ENCODE measurements around the gene ANXA6. TPM values are rescaled to one million over a fixed set of nuclear protein-coding genes. Genes with fewer than 3 reads are reported as not detected.

The ANXA6 gene
- polyA plus RNA-seq, 1 donor (not counting 4 experiments of a cell fraction or from before 2014, with no cell fraction given): 37.0 TPM

GRCh38 chr5:151195622-151196021, 38.0 kb upstream of the ANXA6 start:
- Histone ChIP-seq H3K36me3 (ENCODE audit: control insufficient read depth in 2 of 2, extremely low read depth in 1 of 2, insufficient read depth in 2 of 2, low read length in 2 of 2) (no peaks in the 10 kb centered on the region), H3K27me3 (ENCODE audit: control insufficient read depth, extremely low read depth, insufficient read depth, low read length) (no peaks in the 10 kb centered on the region), H3K9me1 (ENCODE audit: control insufficient read depth, extremely low read depth, insufficient read depth, low read length) (no peaks in the 10 kb centered on the region), H3K9me3 (ENCODE audit: control insufficient read depth, low read depth, low read length) (no peaks in the 10 kb centered on the region), H4K20me1 (ENCODE audit: control insufficient read depth, extremely low read depth, insufficient read depth, low read length) (no peaks in the 10 kb centered on the region), H3K79me2 (ENCODE audit: control insufficient read depth, insufficient read depth, low read length) (no peaks in the 10 kb centered on the region), H3K4me1 (ENCODE audit: control insufficient read depth, extremely low read depth, insufficient read depth, low read length) (no peaks in the 10 kb centered on the region), H3K27ac (ENCODE audit: control insufficient read depth, insufficient read depth, low read length) (no peak overlapping the region), H2AFZ (ENCODE audit: control insufficient read depth, low read length) (no peak overlapping the region), H3K4me3 (ENCODE audit: control insufficient read depth in 2 of 3, extremely low read depth in 1 of 3, insufficient read depth in 2 of 3, low read depth in 1 of 3, low read length in 3 of 3) (no peak overlapping the region), H3K9ac (ENCODE audit: control insufficient read depth, extremely low read depth, insufficient read depth, low read length) (no peak overlapping the region), H3K4me2 (ENCODE audit: control insufficient read depth, extremely low read depth, insufficient read depth, low read depth, low read length) (no peak overlapping the region)
- dilution Hi-C loops (cut with MboI; ENCODE audit: extremely low pct_ligation_motif_present, low sequenced_read_pairs): no loop called here
- DNase-seq (ENCODE audit: low read depth, low spot score): no peak
- FAIRE-seq: no peak
- TF ChIP-seq CTCF (optimal IDR thresholded peaks at IDR 0.05 in 1 of 3, IDR thresholded peaks at IDR 0.05 in 1 of 3, conservative IDR thresholded peaks at IDR 0.05 in 1 of 3; ENCODE audit: extremely low read depth in 1 of 3, insufficient read depth in 2 of 3, low read length in 3 of 3) (no peak), EZH2 (IDR thresholded peaks at IDR 0.05; ENCODE audit: low read length) (no peak)

- no peaks in the 10 kb centered on the region for H3K9me3 ChIP-seq (ENCODE audit: control insufficient read depth, low read depth, low read length)
- no peaks in the 10 kb centered on the region for H3K9me1 ChIP-seq (ENCODE audit: control insufficient read depth, extremely low read depth, insufficient read depth, low read length)
- H3K36me3 ChIP-seq (ENCODE audit: control insufficient read depth in 2 of 2, extremely low read depth in 1 of 2, insufficient read depth in 2 of 2, low read length in 2 of 2): no peaks in the 10 kb centered on the region
- H3K27ac ChIP-seq (ENCODE audit: control insufficient read depth, insufficient read depth, low read length): no peak overlapping the region
- no peak for TF ChIP-seq EZH2 (IDR thresholded peaks at IDR 0.05; ENCODE audit: low read length)
- no peak for TF ChIP-seq CTCF (optimal IDR thresholded peaks at IDR 0.05 in 1 of 3, IDR thresholded peaks at IDR 0.05 in 1 of 3, conservative IDR thresholded peaks at IDR 0.05 in 1 of 3; ENCODE audit: extremely low read depth in 1 of 3, insufficient read depth in 2 of 3, low read length in 3 of 3)
- no peak overlapping the region for H3K4me2 ChIP-seq (ENCODE audit: control insufficient read depth, extremely low read depth, insufficient read depth, low read depth, low read length)
- H3K79me2 ChIP-seq (ENCODE audit: control insufficient read depth, insufficient read depth, low read length): no peaks in the 10 kb centered on the region
- H3K4me3 ChIP-seq (ENCODE audit: control insufficient read depth in 2 of 3, extremely low read depth in 1 of 3, insufficient read depth in 2 of 3, low read depth in 1 of 3, low read length in 3 of 3): no peak overlapping the region
- H3K9ac ChIP-seq (ENCODE audit: control insufficient read depth, extremely low read depth, insufficient read depth, low read length): no peak overlapping the region
- H2AFZ ChIP-seq (ENCODE audit: control insufficient read depth, low read length): no peak overlapping the region
- H3K4me1 ChIP-seq (ENCODE audit: control insufficient read depth, extremely low read depth, insufficient read depth, low read length): no peaks in the 10 kb centered on the region
- FAIRE-seq (no peak), DNase-seq (ENCODE audit: low read depth, low spot score) (no peak)
- no peaks in the 10 kb centered on the region for H3K27me3 ChIP-seq (ENCODE audit: control insufficient read depth, extremely low read depth, insufficient read depth, low read length)
- dilution Hi-C loops (cut with MboI; ENCODE audit: extremely low pct_ligation_motif_present, low sequenced_read_pairs): no loop called here
- H4K20me1 ChIP-seq (ENCODE audit: control insufficient read depth, extremely low read depth, insufficient read depth, low read length): no peaks in the 10 kb centered on the region
Observed at GRCh38 chr5:151192626-151193025, 35.0 kb upstream of the ANXA6 start.
